HG03045 (cell line): ENCODE data around the gene CIDEB.

ENCODE experiments used
- ATAC-seq: cut with Tn5 transposase; IDR thresholded peaks from one replicate; pipeline ENCODE4 v1.9.1; 2021; ENCODE audit warnings: mild to moderate bottlenecking, moderate library complexity; ENCODE audit not compliant: unreplicated experiment

CIDEB gene

DNA sequence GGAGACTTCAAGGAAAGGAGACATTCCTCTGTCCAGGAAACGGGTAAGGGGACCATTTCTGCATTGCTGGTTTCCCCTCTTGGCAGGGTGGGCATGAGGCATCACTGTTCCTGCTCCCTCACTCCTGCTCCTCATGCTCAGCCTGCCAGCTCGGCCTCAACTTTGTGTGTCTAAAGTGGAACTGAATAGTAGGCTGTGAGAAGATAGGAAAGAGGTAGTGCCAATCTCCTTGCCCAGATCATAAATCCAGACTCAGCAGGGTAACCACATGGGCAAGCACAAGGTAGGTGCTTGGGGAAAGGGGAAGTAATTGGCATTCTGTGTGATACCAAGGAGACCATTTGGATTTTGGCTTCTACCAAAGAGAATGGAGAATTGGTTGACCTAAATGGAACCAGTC is 6.1 kb upstream of the CIDEB start:
- no peak for ATAC-seq

DNA sequence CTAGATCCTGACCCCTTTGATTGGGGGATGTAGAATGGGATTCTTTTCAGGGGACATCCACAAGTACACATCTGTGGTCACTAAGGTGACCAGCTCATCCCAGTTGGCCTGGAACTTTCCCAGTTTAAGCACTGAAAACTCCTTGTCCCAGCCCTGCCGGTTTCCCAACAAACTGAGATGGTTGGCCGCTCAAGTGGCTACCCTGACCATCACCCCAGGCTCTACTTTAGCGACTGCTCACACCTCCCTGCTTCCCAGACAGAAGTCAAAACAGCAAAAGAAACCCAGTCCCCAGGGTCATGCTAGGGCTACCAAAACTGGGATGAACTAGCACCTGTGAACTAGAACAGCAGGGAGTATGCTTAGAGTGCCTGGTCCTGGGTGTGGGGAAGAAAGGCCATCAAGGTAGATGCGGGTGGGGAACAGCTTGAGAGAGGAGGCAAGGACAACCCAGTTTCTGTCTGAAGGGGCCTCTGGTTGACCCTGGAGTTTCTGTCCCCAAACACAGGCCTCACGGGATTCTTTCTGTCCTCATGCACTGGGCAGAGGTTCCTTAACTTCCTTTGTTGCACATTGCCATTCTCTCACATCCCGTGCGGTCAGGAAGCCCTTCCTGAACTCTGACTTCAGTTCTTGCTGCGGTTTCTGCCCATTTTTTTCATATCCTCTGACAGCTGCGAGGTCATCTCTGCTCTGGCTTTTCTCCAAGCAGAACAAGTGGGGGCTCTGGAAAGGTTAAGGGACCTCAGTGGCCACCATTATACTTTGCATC is 5.1 kb upstream of the CIDEB start:
- ATAC-seq = no peak

DNA sequence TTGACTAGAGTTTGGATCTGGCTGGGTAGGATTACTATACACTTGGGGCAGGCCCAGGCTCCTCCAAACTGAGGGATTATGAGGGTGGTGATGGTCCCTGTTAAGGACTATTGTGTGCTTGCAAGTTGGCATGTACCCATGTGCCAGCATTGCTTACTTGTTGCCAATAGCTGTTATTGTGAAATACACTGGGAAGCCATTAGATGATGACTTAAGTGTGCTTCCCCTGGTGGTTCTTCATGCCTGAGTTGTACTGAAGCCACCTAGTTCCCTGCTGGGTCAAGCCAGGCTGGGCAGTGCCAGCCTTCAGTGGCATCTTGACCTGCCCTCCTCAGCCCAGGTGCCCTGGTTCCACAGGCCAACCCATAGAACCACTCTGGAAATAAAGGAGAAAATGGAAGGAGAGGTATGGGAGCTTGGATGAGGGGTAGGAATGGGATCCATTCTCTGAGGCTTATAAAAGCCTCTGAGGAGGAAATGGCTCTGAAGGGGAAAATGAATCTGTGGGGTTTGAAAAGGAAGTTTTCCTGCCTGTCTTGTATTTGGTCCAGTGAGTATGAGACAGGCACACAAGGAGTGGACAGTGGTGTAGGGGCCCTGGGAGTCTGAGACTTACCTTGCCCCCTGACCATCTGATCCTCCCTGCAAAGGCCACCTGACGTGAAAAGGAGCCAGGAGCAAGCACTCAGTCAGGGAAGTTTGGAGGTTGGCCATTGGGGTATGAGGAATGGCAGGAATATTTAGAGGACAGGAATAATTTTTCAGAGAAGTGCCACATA is 4.2 kb upstream of the CIDEB start:
- ATAC-seq = no peak

DNA sequence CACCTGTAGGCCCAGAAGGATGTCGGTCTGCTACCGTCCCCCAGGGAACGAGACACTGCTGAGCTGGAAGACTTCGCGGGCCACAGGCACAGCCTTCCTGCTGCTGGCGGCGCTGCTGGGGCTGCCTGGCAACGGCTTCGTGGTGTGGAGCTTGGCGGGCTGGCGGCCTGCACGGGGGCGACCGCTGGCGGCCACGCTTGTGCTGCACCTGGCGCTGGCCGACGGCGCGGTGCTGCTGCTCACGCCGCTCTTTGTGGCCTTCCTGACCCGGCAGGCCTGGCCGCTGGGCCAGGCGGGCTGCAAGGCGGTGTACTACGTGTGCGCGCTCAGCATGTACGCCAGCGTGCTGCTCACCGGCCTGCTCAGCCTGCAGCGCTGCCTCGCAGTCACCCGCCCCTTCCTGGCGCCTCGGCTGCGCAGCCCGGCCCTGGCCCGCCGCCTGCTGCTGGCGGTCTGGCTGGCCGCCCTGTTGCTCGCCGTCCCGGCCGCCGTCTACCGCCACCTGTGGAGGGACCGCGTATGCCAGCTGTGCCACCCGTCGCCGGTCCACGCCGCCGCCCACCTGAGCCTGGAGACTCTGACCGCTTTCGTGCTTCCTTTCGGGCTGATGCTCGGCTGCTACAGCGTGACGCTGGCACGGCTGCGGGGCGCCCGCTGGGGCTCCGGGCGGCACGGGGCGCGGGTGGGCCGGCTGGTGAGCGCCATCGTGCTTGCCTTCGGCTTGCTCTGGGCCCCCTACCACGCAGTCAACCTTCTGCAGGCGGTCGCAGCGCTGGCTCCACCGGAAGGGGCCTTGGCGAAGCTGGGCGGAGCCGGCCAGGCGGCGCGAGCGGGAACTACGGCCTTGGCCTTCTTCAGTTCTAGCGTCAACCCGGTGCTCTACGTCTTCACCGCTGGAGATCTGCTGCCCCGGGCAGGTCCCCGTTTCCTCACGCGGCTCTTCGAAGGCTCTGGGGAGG is 3.1 kb upstream of the CIDEB start, which contains the start of gene LTB4R:
LTB4R (plus strand) TSS at position 857 of the 959 bp plus-strand sequence. CDS start 4,150 bp downstream, outside the sequence.
- ATAC-seq = peak; percentile 62

DNA sequence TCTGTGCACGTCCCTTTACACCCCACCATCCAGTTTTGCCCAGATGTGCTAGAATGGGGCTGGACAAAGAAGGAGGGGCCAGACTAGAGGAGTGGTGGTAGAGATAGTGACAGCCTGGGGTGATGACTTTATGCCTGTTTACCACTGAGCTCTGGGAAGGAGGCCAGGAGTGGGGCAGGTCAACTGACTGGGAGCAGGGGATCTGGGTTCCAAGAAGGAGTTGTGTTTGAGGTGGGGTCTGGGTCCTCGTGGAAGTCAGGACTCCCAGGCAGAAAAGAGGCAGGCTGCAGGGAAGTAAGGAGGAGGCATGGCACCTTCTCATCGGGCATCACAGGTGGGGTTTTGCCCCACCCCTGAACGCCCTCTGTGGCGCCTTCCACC is 2.5 kb upstream of the CIDEB start:
- ATAC-seq = no peak

DNA sequence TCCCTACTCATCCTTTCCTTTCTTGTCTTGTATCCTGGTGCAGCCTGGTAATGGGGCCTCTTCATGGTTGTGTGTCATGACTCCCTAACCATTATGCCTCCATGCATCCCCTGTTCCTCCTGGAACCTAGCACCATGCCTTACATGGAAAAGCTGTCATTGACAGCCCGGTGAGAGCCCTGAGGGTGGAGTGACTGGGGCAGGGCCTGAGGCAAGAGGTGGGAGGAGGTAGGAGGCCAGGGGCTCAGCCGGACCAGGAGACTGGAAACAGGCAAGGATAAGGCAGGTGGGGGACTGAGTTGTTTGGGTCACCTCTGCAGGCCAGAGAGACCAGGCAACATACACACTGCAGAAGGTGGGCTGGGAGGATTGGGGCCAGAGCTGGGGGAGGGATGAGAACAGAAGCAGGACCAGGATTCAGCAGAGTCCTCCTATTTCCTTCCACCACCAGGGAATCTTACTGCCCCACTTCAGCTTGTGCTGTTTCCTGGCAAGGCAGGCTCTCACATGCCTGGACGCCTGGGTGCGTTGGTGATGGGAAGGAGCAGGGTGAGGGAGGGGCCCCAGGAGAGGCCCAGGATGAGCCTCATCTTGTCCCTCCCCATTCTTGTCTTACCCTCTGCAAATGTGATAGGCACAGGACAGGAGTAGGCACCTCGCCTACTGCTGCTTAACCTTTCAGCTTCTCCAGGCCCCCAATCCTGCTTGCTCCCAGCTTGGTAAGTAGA is 1.9 kb upstream of the CIDEB start, which contains the start of gene LTB4R2:
LTB4R2 (plus strand) TSS at position 603 of the 727 bp plus-strand sequence. CDS start 525 bp downstream, outside the sequence.
- ATAC-seq = no peak

DNA sequence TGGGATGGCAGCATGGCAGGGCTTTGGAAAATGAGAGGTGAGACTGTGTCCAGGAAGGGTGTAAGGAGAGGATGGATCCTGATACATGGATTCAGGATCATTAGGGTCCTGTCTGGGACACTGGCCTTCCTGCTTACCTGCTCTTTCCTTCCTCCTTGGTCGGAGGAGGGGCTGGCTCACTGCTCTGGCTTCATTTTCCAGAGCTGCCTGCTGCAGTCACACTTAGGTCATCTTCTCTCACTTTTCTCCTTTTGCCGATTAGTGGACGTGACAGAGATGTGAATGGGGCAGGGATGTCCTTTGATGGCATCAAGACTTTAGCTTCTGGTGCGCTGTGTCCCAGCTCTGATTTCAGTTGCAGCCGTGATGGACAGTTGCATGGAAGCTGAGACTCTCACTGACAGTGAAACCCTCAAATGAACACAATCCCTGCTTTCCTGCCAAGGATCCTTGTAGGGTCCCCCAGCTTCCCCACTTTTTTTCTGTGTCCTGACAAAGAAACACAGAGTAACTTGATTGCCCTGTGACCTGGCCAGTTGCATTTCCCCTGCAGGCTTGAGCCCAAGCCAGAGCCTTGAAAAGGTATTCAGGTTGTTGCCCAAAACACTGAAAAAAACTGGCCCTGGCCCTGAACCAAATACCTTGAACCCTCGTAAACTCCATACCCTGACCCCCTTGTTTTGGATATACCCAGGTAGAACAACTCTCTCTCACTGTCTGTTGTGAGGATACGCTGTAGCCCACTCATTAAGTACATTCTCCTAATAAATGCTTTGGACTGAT is 756 bp upstream of the CIDEB start:
- no peak for ATAC-seq

DNA sequence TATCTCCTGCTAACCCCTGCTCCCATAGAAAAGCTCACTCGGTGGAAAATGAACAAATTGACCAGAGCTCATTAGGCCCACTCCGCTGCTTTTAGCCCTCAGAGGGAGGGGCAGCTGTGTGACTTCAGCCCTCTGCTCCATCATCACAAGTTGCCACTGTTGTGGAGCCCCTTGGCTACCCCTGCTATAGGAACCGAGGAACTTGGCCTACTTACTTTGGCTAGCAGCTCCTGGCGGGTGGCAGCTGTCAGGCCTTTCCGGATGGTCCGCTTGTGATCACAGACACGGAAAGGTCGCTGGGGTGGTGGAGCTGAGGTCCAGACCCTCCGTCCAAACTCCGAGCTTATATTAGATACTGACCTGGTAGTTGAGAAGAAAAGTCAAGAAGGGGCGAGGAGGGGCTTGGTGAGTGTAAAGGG is 612 bp downstream of the CIDEB start:
- ATAC-seq = no peak

DNA sequence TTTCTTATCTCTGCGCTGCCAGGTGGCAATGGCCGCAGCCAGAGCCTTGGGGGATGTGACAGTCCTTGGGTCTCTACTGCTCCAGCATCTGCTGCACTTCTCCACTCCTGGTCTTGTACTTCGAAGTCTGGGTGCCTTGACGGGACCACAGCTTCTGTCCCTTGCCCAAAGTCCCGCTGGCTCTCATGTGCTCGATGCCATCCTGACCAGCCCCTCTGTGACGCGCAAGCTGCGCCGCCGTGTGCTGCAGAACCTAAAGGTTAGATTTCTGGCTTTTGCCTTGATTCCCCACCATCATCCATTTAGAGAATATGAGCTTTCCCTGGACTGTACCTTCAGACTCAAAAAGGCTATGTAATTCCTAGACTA is 3.8 kb downstream of the CIDEB start:
- no peak for ATAC-seq

DNA sequence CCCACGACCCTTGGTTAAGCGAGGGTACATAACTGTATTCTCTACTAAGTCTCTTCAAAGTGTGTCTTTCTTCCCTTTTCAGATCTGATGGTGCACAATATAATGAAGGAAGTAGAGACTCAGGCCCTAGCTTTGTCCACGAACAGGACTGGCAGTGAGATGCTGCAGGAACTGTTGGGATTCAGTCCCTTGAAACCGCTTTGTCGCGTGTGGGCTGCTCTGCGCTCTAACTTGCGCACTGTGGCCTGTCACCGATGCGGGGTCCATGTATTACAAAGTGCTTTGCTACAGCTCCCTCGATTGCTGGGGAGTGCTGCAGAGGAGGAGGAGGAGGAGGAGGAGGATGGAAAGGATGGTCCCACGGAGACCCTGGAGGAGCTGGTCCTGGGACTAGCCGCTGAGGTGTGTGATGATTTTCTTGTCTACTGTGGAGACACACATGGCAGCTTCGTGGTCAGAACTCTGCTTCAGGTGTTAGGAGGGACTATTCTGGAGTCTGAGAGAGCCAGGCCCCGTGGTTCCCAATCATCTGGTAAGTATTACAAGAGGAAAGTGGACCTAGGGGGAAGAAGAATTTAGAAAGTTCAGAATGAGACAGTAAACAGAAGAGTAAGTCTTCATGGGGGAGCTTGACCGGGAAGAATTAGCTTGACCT is 7.3 kb downstream of the CIDEB start:
- ATAC-seq = no peak

DNA sequence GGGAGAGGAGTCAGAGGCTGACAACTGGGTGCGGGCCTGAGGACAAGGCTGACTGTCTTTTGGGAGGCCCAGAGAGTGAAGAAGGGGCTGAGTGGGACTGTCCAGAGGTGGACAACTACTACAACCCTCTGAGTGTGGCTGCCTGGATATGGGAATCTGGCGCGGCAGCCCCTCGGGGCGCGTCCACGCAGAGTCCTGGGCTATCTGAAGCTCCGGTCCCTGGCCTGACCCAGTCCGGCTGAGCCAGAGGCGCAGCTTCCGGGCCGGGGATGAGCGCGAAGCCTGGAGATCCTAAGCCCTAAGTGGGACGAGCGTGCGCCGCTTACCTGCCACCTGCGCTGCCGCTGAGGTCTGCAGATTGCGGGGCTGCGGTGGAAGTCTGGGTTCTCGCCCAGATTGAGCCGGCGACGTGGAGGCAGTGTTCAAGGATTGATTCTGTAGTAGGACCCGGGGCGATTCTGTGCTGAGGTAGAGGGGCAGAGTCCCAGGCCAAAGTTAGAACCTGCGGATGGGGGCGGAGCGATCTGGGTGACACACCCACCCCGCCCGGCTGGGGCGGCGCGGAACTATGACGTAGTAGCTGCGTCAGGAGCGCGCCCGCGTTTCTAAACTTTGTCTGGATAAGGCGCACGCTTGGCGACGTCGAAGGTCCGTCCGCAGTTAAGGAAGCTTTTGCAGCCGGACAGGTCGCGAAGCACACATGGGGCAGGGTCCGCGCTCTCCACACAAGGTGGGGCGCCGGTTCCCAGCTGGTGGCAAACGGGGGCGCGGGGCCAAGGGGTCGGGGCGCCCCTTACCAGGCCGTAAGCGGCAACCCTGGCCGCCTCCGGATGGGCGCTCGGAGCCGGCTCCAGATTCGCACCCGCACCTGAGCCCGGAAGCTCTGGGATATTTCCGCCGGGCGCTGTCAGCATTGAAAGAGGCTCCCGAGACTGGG is 8.3 kb downstream of the CIDEB start, which contains the start of the genes DHRS1 and NOP9:
DHRS1 (minus strand) TSS at position 526 of the 937 bp plus-strand sequence. CDS start 674 bp downstream, outside the sequence.
NOP9 (plus strand) TSS at position 596 of the 937 bp plus-strand sequence; CDS start at position 701, 105 bp downstream.
- peak; percentile 65 for ATAC-seq

DNA sequence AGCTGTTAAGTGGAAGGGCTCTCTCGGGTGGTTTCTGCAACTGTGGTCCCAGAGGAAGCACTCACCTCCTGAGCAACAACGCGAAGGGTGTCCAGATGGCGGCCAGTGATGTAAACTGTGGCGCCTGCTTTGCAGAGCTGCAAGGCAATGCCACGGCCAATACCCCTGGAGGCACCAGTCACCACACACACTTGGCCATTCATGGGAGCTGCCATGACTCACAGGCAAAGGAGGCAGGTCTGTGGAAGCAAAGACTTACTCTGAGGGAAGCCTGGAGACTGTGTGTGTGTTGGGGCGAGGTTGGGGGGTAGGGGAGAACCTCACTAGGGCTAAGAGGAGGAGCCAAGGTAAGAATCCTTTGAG is 8.9 kb downstream of the CIDEB start:
- ATAC-seq = peak; percentile 5

DNA sequence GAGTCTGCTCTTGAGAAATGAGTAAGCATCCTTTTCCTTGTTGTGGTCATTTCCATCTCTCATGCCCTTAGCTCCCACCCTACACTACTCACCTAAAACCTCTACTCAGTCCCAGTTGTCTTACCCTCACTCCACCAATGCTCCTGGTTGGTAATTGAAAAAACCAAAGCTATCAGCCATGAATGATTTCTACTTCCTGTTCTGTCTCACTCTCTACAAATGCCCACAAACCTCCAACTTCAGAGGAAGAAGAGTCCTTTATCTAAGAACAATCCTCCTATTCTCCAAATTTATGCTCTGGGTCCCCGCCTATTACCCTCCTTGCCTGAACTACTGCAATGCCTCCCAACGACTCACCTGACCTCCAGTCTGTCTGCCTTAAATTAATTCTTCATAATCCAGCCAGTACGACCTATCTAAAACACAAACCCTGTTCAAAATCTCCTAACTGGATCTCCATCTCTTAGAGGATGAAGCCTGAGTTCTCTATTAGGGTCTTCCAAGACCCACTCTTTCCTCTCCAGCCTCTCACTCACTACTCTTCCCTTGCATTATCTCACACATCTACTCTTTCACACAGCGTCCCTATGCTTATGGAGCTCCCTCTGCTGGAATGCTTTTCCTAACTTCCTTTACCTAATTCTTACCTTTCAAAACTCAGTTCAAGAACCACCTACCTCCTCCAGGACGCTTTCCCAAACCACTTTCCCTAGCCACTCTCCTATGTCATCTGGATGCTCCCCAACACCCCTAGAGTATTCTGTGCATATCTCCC is 10.4 kb downstream of the CIDEB start:
- ATAC-seq = peak; percentile 7

DNA sequence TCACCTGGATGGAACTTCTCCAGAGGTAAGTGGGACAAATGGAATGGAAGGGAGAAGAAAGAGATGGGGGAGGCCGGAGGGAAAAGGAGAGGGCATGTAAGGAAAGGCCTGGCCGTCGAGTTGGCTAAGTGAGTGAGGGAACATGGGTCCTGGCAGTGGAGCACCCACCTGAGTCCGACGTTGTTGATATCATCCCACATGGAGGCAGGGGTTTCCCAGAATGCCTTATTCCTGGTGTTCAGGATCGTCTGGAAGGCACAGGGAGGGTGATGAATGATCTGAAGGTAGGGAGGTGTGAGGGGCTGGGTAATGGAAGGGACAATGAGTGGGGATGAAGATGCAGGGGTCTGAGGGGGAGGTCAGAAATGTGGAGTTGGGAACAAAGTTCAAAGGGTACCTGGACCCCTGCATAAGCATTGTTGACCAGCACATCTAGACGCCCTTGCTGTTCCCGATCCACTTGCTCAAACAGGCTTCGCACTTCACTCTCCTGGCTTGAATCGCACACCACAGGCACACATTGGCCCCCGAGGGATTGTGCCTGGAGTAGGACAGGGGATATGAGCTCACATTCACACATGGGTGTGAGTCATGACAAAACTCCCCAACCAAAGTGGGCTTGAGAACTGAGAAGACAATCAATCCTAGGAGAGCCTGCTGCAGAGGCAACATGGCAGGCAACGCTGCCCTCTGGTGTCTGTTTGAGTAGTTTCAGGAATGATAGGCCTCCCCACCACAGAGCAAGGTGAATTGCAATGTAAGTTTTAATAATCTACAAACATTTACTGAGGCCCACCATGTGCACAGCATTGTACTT is 11.2 kb downstream of the CIDEB start:
- peak; percentile 40 for ATAC-seq

DNA sequence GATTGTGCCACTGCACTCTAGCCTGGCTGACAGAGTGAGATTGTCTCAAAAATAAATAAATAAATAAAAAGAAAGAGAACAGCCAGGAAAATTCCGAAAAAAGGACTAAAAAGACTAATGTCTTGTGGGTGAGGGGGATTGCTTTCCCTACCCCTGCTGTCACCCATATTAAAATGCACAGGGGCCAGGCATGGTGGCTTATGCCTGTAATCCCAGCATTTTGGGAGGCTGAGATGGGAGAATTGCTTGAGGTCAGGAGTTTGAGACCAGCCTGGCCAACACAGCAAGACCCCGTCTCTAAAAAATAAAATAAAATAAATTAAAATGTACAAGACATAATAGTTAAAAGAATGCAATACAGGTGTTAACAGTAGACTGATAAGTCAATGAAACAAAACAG is 14.3 kb downstream of the CIDEB start:
- ATAC-seq = no peak
